CD4-positive, alpha-beta T cell treated with Interleukin-4 for 1 hour (primary cell): ENCODE data around the gene ADAM17.
"Not testable (repeated sequence)": the region's sequence is repeated elsewhere in the genome, so short reads cannot be mapped to it uniquely, and the experiment has no call there.

Experiments used
- DNase-seq, 2 donors: peaks; one replicate each; pipeline ENCODE4 v3.0.0-alpha.2; 2020 to 2022

ADAM17 gene

DNA sequence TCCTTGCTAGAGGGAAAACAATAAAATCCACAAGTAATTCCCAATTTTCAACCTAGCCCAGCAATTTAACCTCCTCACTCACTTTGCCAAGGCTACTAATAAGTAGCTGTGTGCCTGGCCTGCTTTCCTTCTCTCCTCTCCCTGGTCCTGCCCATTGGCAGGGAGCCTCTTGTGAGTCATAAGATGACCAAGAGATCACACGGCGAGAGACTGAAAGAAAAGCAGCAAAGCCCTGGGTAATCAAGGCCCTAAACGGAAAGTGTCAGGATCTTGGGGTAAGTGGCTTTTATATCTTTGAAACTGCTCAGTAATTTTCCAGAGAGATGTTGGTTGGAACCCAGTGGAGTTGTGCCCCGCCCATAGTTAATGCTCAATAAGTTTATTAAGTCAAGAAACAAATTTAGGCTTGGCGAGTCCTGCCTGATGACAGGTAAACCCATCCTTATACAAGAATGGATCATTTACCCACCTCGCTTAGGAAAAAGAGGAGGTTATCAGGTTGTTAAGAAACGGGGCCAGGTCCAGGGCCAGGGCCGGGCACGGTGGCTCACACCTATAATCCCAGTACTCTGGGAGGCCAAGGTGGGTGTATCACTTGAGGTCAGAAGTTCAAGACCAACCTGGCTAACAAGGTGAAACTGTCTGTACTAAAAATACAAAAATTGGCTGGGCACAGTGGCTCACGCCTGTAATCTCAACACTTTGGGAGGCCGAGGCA lies 10.0 kb upstream of the ADAM17 start:
- no peak for DNase-seq

DNA sequence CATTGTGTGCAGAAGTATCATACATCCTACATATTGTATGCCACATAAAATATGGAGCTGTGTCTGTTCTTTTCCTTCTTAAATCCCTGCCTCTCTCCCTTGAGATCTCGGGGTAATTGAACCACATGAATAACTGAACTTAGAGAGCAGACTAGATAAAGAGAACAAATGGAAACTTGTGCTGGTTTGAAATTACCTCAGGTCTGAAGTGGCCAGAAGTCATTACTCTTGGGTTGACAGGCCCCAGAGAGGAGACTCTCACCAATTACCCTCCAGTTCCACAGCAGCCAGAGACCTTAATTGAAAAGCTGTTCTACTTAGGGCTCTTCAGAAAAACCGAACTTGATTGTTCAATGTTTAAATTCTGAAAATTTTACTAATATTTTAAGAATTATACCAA lies 5.0 kb upstream of the ADAM17 start:
- DNase-seq: no peak

DNA sequence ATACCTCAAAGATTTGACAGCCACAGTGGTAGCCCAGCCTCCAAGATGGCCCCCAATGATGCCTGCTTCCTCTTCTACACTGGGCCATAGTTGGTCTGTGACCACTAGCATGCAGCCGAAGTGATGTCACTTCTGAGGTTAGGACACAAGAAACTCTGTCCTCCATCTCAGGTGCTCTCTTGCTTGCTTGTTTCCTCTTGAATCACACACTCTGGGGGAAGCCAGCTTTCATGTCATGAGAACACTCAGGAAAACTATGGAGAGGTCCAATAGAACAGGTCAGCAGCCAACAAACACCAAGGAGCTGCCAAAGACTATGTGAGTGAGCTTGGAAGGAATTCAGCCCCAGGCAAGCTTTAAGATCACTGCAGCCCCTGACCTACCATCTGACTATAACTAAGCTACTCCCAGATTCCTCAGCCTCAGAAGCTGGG lies 3.3 kb upstream of the ADAM17 start:
- DNase-seq: no peak

DNA sequence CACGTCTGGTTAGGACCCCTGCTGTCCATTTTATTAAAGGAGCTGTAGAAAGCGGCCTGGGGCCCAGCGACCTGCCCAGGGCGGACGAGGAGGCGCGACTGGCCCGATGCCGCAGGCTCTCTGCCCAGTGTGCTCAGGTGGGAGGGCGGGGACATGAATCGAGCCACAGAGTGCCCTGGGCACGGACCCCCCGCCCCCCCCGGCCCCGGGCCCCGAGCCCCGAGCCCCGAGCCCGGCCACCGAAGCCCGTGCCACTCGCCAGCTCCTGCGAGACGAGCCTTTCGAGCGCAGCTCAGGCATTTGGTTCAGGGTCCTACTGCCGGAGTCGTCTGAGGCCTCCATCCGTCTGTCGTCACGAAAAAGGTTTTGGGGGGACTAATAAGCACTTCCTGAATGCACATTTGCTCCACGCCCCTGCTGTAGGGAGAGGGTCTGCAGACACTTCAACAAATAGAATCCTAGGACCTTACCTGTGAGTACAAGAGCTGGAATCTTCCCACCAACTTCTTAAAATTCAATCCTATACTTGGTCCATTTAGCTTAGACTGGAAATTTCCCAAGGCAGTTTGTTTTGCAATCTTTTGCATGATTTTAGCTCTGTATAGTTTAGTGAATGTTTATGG lies 602 bp upstream of the ADAM17 start:
- no peak for DNase-seq

DNA sequence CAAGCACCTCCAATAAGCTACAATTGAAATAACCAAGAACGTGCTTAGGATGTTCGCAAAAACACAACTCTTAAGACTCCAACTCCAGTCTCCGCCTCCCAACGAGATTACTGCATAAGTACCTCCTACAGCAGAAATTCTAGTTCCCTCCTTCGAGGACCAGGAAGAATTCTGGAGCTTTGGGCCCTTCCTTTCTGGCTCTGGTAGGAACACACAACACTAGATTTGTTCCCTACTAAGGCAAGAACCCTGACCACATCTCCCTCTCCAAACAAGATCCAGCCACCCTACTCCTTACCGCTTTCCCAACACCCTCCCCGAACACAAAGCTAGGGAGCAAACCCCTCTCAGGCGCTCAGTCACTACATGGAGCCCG lies 721 bp downstream of the ADAM17 start:
- peak; percentile 42 to 43 for DNase-seq

DNA sequence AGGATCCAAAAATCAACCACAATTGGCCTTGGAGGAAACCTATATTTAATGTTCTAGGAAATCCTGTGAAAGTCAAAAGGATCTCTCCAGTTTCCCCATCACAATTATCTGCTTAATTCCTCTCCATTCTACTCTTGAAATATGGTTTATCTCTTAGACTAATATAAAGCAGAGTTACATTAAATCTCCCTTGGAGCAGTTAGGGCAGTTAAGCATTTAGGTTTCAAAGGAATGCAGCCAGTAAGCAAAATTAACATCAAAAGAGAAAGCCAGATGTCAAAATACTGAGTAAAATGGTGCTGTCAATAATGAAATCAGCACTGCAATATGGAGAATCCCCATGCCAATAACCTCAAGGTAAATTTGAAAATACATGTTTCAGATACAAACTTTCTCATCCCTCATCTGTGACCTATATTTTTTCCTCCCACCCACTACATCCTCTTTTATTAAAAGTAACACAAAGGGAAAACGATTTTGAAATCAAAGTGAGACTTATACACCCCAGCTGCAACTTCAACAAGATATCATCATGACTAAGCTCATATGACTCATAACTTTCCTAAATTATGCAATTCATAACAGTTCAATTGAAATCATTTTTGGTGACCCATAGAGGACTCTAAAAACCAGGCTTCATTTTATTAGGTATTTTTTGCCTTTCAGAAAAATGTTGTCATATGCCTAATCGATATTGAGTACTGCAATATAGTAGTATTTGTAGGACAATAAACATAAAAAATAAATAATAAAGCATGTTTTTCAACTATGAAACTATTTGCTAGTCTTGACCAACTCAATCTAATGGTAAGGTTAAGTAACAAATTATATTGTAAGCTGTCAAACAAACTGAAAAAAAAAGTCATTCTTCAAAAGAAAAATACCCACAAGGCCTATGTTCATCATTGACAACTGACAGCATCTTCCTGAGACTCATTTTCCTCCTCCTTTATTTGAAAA lies 3.1 kb downstream of the ADAM17 start:
- peak in 1 of 2 donors; percentile 61 for DNase-seq

DNA sequence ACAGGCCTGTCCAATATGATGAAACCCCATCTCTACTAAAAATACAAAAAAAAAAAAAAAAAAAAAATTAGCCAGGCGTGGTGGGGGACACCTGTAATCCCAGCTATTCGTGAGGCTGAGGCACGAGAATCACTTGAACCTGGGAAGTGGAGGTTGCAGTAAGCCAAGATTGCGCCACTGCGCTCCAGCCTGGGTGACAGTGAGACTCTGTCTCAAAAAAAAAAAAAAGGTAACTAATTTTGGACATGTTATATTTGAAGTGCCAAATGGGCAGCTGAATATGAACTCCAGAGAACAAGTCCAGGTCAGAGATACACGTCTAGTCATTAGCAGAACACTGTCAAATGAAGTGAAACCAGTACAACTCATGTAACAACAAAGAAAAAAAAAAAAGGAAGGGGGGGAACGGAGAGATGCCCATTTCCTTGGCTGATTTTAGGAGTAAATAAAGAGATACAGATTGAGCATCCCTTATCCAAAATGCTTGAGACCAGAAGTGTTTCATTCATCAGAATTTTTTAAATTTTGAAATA lies 4.7 kb downstream of the ADAM17 start:
- not testable (repeated sequence) for DNase-seq

DNA sequence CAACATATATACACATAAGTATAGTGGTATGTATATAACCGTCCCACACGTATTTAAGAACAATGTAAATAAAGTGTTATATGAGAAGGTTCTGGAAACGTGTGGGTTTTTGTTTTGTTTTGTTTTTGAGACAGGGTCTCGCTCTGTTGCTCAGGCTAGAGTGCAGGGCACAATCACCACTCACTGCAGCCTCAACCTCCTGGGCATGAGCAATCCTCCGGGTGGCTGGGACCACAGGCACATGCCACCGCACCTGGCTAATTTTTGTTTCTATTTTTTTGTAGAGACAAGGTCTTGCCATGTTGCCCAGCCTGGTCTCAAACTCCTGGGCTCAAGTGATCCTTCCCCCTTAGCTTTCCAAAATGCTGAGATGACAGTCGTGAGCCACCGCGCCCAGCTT lies 6.2 kb downstream of the ADAM17 start:
- DNase-seq: no peak

DNA sequence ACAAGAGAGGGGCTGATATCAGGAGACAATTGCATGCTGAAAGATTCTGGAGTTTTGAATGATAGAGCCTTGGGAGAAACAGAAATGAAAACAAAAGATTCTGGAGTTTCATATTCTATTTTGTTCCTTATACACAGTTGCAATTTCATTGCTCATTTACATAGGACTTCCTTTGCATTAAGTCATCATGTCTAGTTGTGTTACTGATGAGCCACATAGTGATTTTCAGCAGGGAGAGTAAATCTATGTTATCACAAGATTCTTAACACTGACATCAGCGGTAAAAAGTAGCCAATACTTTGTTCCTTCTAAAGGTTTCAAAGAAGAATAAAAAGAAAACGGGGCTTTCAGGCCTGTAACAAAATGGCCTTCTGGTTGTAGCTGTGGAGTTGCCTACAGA lies 7.1 kb downstream of the ADAM17 start:
- peak in 1 of 2 donors; percentile 29 for DNase-seq

DNA sequence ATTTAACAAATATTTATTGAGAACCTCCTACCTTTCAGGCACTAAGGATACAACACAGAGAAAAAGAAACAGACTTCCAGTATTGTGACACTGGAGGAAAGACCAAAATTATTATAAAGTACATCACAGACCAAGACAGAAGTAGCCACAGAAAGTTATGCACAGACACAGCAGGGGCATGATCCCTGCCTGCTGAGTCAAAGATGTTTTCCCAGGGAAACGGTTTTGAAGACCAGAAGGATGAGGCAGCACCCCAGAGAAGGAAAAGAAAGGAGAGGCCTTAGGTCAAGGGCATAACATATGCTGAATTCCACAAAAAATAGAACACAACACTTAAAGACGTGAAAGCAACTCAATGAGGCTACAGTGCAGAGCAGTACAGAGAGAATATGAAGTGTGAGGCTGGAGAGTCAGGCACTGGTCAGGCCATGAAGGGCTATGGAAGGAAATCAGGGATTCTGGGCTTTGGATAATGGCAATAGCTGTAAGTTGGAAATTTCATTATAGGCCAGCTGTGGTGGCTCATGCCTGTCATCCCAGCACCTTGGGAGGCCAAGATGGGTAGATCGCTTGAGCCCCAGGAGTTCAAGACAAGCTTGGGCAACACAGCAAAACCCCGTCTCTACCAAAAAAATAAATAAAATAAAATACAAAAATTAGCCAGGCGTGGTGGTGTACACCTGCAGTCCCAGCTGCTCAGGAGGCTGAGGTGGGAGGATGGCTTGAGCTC lies 8.2 kb downstream of the ADAM17 start:
- no peak for DNase-seq

DNA sequence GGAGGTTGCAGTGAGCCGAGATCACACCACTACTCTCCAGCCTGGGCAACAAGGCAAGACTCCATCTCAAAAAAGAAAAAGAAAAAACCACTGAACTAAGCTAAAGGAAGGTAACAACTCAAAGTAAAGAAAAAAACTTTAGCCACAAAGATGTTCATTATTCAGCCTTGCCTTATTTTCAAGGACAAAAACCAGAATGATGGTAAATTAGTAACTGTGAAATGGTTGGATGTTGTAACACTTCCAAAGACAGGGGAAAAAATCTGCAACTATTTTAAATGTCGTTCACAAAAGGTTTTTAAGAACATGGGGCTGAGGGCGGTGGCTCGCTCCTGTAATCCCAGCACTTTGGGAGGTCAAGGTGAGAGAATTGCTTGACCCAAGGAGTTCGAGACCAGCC lies 10.1 kb downstream of the ADAM17 start:
- no peak for DNase-seq

DNA sequence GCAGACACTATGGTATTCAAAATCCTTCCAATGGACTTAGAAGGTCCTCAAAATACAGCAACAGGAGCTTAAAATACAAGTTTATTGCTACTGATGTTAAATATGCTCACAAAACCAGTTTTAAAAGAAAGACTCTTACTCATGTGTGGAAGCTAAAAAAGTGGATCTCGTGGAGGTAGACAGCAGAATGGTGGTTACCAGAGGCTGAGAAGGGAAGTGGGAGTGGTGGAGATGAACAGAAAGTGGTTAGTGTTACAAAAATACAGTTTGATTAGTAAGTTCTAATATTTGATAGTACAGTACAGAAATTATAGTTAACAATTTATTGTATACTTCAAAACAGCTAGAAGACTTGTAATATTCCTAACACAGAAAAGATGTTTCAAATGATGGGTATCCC lies 12.1 kb downstream of the ADAM17 start:
- peak in 1 of 2 donors; percentile 27 for DNase-seq

DNA sequence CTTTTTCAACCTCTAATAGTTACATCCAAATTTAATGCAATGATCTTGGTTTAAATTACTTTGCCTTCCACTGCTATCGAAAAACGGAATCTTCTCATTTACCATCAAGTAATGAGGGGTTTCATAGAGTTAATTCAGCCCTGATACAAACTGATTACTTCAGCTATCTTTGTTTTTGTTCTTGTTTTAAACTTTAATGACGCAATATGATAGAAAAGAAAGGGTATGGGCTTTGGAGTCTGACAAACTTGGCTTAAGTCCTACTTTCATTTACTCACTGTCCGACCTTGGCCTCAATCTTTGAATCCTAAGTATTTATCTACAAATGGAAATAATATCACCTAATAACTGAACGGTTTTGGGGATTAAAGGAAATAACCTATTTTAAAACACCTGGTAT lies 16.1 kb downstream of the ADAM17 start:
- no peak for DNase-seq

DNA sequence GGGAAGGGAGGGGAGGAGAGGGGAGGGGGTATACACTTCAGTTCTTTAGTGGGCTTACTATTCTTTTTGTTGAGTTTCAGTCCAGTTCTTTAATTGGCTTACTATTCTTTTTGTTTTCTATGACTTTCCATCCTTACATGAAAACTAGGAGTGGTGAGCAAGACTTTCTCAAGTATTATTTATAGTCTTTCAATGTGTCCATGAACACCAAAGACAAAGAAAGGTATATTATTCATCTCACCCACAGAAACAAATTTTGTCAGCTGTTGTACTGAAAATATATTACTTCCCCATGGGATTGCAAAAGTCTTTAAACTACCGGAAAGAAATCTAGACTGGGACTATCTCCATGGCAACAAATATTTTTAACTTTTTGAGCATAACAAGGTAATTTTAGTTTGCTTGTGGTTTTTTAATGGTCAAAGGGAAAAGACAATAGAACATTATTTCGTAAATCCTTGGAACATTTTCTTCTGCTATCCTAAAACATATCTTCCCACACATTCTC lies 17.6 kb downstream of the ADAM17 start:
- peak in 1 of 2 donors; percentile 26 for DNase-seq

DNA sequence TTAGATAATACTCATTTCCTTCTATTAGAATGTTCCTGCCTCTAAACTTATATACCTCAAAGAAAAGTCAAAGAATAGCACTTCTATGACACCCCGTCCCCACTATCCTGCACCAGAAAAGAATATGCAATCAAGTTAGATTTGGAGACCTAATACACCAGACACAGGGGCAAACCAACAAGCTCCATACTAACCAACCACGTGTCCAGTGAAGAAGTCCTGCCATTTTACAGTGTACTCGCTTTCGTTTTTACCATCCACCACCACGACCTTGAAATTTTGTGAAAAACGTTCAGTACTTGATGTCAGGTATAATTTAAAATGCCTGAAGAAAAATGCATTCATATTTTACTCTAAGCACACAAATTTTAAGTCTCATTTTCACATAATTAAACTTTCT lies 19.1 kb downstream of the ADAM17 start:
- no peak for DNase-seq

DNA sequence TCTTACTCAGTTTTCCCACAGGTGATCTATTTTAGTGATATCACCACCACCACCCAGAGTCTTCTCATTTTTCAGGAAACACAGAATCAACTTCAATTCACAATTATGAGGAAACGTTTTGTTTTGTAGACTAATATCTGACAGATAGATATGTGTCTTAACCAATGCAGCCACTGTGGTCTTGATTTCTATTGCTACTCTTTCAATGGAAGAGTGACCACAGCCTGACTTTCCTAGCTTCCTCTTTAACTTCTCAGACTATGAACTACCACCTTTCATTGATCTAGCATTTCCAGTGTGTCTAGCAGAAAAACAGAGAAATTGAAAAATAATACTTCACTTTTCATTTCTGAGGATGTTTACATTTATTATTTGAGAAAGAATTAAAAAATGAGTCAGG lies 20.5 kb downstream of the ADAM17 start:
- no peak for DNase-seq

DNA sequence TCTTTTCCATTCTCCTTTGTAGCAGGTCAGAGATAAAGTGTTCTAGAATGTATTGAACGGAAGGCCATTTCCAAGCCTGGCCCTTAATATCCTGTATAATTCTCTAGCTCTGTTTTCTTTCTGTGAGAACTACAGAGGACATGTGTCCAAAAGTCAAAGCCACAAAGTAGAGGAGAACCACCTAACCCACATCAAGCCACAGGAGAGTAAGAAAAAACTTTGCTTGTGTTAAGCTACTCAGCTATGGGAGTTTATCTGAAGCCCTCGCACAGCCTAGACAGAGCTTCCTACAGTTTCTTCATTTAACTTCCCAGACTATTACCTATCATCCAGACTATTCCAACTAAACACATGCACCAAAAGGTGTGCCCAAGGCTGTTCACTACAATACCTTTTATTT lies 22.0 kb downstream of the ADAM17 start:
- no peak for DNase-seq

DNA sequence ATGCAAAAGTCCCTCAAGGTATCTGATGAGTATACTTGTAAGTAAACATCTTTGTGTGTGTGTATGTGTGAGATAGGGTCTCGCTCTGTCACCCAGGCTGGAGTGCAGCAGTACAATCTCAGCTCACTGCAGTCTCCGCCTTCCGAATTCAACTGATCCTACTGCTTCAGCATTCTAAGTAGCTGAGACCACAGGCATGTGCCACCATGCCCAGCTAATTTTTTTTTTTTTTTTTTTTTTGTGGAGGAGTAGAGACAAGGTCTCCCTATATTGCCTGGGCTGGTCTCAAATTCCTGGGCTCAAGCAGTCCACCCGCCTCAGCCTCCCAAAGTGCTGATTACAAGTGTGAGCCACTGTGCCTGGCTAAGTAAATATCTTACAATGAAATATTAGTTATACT lies 23.2 kb downstream of the ADAM17 start:
- DNase-seq: no peak

DNA sequence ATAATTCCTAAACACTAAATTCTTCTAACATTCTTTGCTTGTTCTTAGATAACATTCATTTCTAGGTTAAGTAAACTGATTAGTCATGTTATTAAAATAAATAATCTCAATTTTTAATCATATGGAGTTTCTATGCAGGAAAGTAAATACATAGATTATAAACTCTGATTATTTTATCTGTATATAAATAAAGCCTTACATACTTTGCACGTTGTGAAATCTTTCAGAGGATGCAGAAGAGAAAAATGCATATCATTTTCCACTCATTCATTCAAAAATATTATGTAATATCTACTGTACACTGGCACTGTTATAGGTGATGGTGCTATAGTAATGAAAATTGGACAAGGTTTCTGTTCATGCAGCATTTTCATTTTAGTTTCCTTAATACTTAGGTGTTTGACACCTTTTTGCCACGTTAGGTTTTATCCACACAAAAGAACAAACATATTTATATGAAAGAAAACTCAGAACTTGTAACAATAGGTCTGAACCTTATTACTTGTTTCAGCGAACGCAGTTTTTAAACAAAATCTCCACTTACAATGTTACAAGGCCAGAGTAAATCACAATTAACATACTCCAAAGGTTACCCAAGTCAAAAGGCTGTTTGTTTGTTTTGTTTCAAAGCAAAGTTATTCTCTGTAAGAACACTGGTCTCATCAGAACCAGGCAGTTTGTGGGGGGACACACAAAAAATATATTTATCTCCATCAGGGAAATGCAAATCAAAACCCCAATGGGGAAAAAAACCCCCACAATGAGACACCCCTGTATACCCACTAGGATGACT lies 27.4 kb downstream of the ADAM17 start:
- DNase-seq: no peak

DNA sequence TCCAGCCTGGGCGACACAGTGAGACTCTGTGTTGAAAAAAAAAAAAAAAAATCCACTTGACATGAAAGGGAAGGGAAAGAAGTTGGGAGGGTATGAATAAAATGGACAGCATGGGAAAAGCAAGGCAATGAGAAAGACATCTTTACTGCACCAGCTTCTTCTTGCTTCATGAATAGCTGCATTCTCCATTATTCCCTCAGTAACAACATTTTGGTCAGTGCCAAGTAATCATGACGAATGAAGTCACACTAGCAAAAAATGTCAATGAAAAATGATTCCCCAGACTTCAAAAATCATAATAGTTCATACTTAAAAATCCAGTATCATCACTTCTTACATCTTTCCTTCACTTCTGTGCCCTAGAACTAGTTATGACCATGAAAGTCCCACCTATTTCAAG lies 30.4 kb downstream of the ADAM17 start:
- no peak for DNase-seq

DNA sequence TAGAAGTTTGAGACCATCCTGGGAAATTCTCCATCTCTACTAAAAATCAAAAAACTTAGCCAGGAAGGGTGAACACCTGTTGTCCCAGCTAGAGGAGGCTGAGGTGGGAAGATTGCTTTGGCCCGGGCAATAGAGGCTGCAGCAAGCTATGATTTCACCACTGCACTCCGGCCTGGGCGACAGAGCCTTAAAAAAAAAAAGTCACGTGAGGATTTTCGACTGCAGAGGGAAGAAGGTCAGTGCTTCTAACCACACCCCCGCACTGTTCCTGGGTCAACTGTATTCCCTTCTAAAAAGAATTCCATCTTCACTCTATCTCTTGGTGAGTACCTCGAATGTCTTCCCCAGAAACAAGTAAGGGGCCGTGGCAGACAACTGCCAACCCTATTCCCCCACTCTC lies 31.3 kb downstream of the ADAM17 start:
- DNase-seq: no peak

DNA sequence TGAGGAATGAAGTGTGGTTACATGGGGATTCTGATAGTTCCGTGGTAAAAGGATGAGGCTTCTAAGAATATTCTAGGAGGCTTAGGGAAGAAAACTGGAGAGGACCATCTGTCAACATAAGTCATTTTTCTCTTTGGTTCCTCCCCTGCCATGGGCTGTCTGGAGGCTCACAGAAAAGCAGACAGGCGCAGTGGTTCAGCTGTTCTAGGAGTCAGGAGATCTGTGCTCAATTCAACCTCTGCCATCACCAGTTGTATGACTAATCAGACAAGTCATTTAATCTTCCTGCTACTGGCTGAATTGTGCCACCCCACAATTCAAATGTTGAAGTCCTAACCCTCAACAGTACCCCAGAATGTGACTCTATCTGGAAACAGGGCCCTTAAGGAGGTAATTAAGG lies 36.4 kb downstream of the ADAM17 start:
- no peak for DNase-seq
